IMR-90 (cell line): ENCODE measurements around the gene PALLD. TPM values are rescaled to one million over a fixed set of nuclear protein-coding genes. Genes with fewer than 3 reads are reported as not detected.

Source experiments
- ATAC-seq: fragments of 200-7000 bp; cut with Tn5 transposase; 2 replicates; pipeline ENCODE4 v1.9.1; 2020; ENCODE audit warnings: low read depth, mild to moderate bottlenecking, moderate library complexity
- BruUV-seq: library from RNA; stranded (reverse); fragments of 400-500 nt; replicated peaks from 2 replicates; lab custom pipeline; 2021; lab: Mats Ljungman, UMichigan
- CTCF ChIA-PET: fragments of 300-600 bp; formaldehyde crosslinking; extraction: SDS; loops from one replicate; lab custom pipeline; 2021; ENCODE audit warnings: antibody characterized with exemption; lab: Yijun Ruan, JAX
- POLR2A ChIA-PET: fragments of 300-600 bp; sonication (Branson Sonifier 250); formaldehyde crosslinking; loops from one replicate; lab custom pipeline; 2022; ENCODE audit warnings: antibody characterized with exemption; ENCODE audit not compliant: unreplicated experiment; lab: Charles Lee
- DNase-seq: peaks from one replicate; pipeline ENCODE4 v3.0.0; 2013
- H2AFZ ChIP-seq: replicated peaks from 2 replicates; pipeline ENCODE3; 2013; ENCODE audit warnings: low read length, mild to moderate bottlenecking; ENCODE audit not compliant: poor library complexity
- H2AK5ac ChIP-seq: 2 replicates; pipeline ENCODE4 v1.6.1; 2013; ENCODE audit warnings: low read depth, low read length, inconsistent platforms
- H2AK9ac ChIP-seq: replicated peaks from 2 replicates; pipeline ENCODE3; 2013; ENCODE audit warnings: mild to moderate bottlenecking, low read depth, low read length, moderate library complexity; ENCODE audit not compliant: poor library complexity
- H2BK120ac ChIP-seq: 2 replicates; pipeline ENCODE4 v1.6.1; 2013; ENCODE audit warnings: low read depth, low read length, inconsistent platforms
- H2BK15ac ChIP-seq: 3 replicates; pipeline ENCODE4 v1.6.1; 2013; ENCODE audit warnings: low read depth, low read length, inconsistent platforms
- H2BK20ac ChIP-seq: 2 replicates; pipeline ENCODE4 v1.6.1; 2013; ENCODE audit warnings: low read depth, mild to moderate bottlenecking, inconsistent platforms, low read length, moderate library complexity
- H2BK5ac ChIP-seq: 2 replicates; pipeline ENCODE4 v1.6.1; 2013; ENCODE audit warnings: mild to moderate bottlenecking, low read depth, low read length, inconsistent platforms; ENCODE audit not compliant: poor library complexity, severe bottlenecking
- H3K14ac ChIP-seq: replicated peaks from 2 replicates; pipeline ENCODE4 v1.6.1; 2013; ENCODE audit warnings: low read depth, low read length, inconsistent platforms
- H3K18ac ChIP-seq: 2 replicates; pipeline ENCODE4 v1.6.1; 2013; ENCODE audit warnings: low read depth, low read length, control low read depth
- H3K23ac ChIP-seq: 2 replicates; pipeline ENCODE4 v1.6.1; 2013; ENCODE audit warnings: low read depth, low read length, inconsistent platforms
- H3K27ac ChIP-seq: 2 replicates; pipeline ENCODE4 v1.5.1; 2013; ENCODE audit warnings: mild to moderate bottlenecking, control low read depth, low read length; ENCODE audit not compliant: insufficient read depth
- H3K27me3 ChIP-seq: 2 replicates; pipeline ENCODE4 v1.6.1; 2013; ENCODE audit warnings: low read length; ENCODE audit not compliant: control insufficient read depth, insufficient read depth
- H3K36me3 ChIP-seq: 2 replicates; pipeline ENCODE4 v1.6.1; 2013; ENCODE audit warnings: low read length, mixed read lengths; ENCODE audit not compliant: control insufficient read depth, insufficient read depth
- H3K4ac ChIP-seq: 2 replicates; pipeline ENCODE4 v1.6.1; 2013; ENCODE audit warnings: low read depth, low read length, inconsistent platforms
- H3K4me1 ChIP-seq: 2 replicates; pipeline ENCODE4 v1.6.1; 2013; ENCODE audit warnings: low read length, mixed read lengths; ENCODE audit not compliant: control insufficient read depth, insufficient read depth
- H3K4me2 ChIP-seq: 2 replicates; pipeline ENCODE4 v1.6.1; 2013; ENCODE audit warnings: low read depth, mild to moderate bottlenecking, control low read depth, low read length, moderate library complexity
- H3K4me3 ChIP-seq: 2 replicates; pipeline ENCODE4 v1.5.1; 2013; ENCODE audit warnings: low read depth, mild to moderate bottlenecking, control low read depth, low read length, moderate library complexity; ENCODE audit not compliant: insufficient read depth
- H3K56ac ChIP-seq: 2 replicates; pipeline ENCODE4 v1.6.1; 2013; ENCODE audit warnings: low read length, inconsistent platforms; ENCODE audit not compliant: insufficient read depth; ENCODE audit errors: extremely low read depth
- H3K79me1 ChIP-seq, 2 experiments: 2 replicates each; pipeline ENCODE4 v1.6.1; 2013; ENCODE audit warnings: low read length in 2 of 2, inconsistent platforms in 1 of 2, low read depth in 1 of 2
- H3K9ac ChIP-seq: 2 replicates; pipeline ENCODE4 v1.6.1; 2013; ENCODE audit warnings: low read depth, low read length, control low read depth
- H3K9me1 ChIP-seq: 2 replicates; pipeline ENCODE4 v1.6.1; 2013; ENCODE audit warnings: low read length, inconsistent platforms; ENCODE audit not compliant: insufficient read depth
- H3K9me3 ChIP-seq: 2 replicates; pipeline ENCODE4 v1.6.1; 2013; ENCODE audit warnings: low read length; ENCODE audit not compliant: control insufficient read depth, insufficient read depth
- H4K20me1 ChIP-seq: 2 replicates; pipeline ENCODE4 v1.6.1; 2013; ENCODE audit warnings: low read length, inconsistent platforms; ENCODE audit not compliant: insufficient read depth
- H4K5ac ChIP-seq: 2 replicates; pipeline ENCODE4 v1.6.1; 2013; ENCODE audit warnings: mild to moderate bottlenecking, low read depth, low read length, control low read depth
- H4K8ac ChIP-seq, 2 experiments: 2 replicates each; pipeline ENCODE4 v1.6.1; 2013; ENCODE audit warnings: low read depth in 2 of 2, low read length in 2 of 2, control low read depth in 1 of 2, inconsistent platforms in 1 of 2
- H4K91ac ChIP-seq: 2 replicates; pipeline ENCODE4 v1.6.1; 2013; ENCODE audit warnings: low read depth, low read length, inconsistent platforms; ENCODE audit not compliant: insufficient read depth
- CTCF ChIP-seq: conservative IDR thresholded peaks from 2 replicates; pipeline ENCODE4 v1.5.1; 2012; ENCODE audit warnings: mild to moderate bottlenecking, low read depth, low read length, improper control_type of control experiment
- MAFK ChIP-seq: IDR thresholded peaks from 2 replicates; pipeline ENCODE4 v1.6.1; 2012; ENCODE audit warnings: low read depth, low read length, improper control_type of control experiment
- RFX5 ChIP-seq: IDR thresholded peaks from 2 replicates; pipeline ENCODE4 v1.8.0; 2012; ENCODE audit warnings: low read depth, mild to moderate bottlenecking, low read length, moderate library complexity
- WGBS, 2 experiments: methylation state at CpG; one replicate each; pipeline versions ENCODE4 v1.1.5 to v1.1.7; 2013; ENCODE audit warnings: missing lambda C conversion rate in 2 of 2; ENCODE audit not compliant: insufficient read length in 1 of 2; ENCODE audit errors: extremely low coverage in 2 of 2; 5-methylcytosine and 5-hydroxymethylcytosine counted together
- dilution Hi-C: fragments of 300-500 bp; cut with HindIII; formaldehyde crosslinking; loops from one replicate; pipeline ENCODE4 v1.14.3; 2018; ENCODE audit warnings: low sequenced_read_pairs; ENCODE audit not compliant: unreplicated experiment
- in situ Hi-C: fragments of 300-500 bp; cut with MboI; formaldehyde crosslinking; loops from 3 replicates; pipeline ENCODE4 v1.14.3; 2019; ENCODE audit warnings: low sequenced_read_pairs, inconsistent platforms, mixed read lengths
- intact Hi-C: fragments of 100-400 bp; cut with micrococcal nuclease; formaldehyde crosslinking; loops from 2 replicates; pipeline ENCODE4 v1.10.0; 2022
- polyA plus RNA-seq, 3 experiments: library from polyadenylated mRNA; depleted of rRNA; stranded (reverse); fragments of >200 nt; gene quantifications; 2 replicates each; pipeline ENCODE4 v1.2.3, GENCODE V29; 2012; ENCODE audit warnings: low replicate concordance in 1 of 3
- total RNA-seq: library from RNA; depleted of rRNA; stranded (reverse); fragments of >200 nt; gene quantifications from 2 replicates; pipeline ENCODE4 v1.2.3, GENCODE V29; 2012

PALLD gene
- total and polyA plus RNA-seq, 2 of the 4 experiments (the other 2 are of a cell fraction) = 91.0 to 91.9 TPM

- Histone ChIP-seq H3K79me1 (no peaks in the 10 kb centered on the region), H2BK5ac (peak overlapping the region; percentile 24), H3K4me3 (no peak overlapping the region), H4K91ac (peak overlapping the region; percentile 59), H4K5ac (peak overlapping the region; percentile 47; the same call in 1 of the 2 replicates), H3K9ac (no peak overlapping the region), H2BK15ac (peak overlapping the region; percentile 17; the same call in 1 of the 3 replicates), H3K4me1 (peaks cover 15% of the 10 kb centered on the region), H3K23ac (no peak overlapping the region; the same call in 1 of the 2 replicates), H2BK120ac (peak overlapping the region; percentile 38), H2BK20ac (peak overlapping the region; percentile 30), H4K20me1 (no peaks in the 10 kb centered on the region), H4K8ac (peak overlapping the region in 1 of 2 experiments; percentile 32; a peak in 3 of 4 replicates), H3K4ac (peak overlapping the region; percentile 31; the same call in 1 of the 2 replicates), H2AK5ac (peak overlapping the region; percentile 77; the same call in 1 of the 2 replicates), H2AK9ac (no peak overlapping the region), H3K14ac (peak overlapping the region; percentile 59), H3K9me3 (no peaks in the 10 kb centered on the region), H3K56ac (no peak overlapping the region), H3K27me3 (no peaks in the 10 kb centered on the region), H3K9me1 (peaks cover 10% of the 10 kb centered on the region; the same call in 1 of the 2 replicates), H3K36me3 (no peaks in the 10 kb centered on the region), H3K27ac (no peak overlapping the region), H3K4me2 (no peak overlapping the region), H2AFZ (no peak overlapping the region), H3K18ac (peak overlapping the region; percentile 57; the same call in 1 of the 2 replicates)
- in situ Hi-C loops (no loop called here), dilution Hi-C loops (no loop called here), intact Hi-C loops (no loop called here)
- ATAC-seq (no peak; the same call in 1 of the 2 replicates), DNase-seq (peak; percentile 56)
- TF ChIP-seq CTCF (no peak), RFX5 (peak; percentile 34; the same call in 1 of the 2 replicates), MAFK (peak; percentile 66)
- no TSS peak for BruUV-seq
- ChIA-PET POLR2A (interaction anchor here (0.6 kb wide), 1 partner anchor 195 kb away, joined by 14 read pairs; no protein-coding TSS in a partner anchor), CTCF (interaction anchor here (0.6 kb wide), 1 partner anchor 240 kb away, joined by 3 read pairs; no protein-coding TSS in a partner anchor)
- no CpG with 5 or more reads among the region's 4 CpGs for WGBS, 2 experiments
These were observed 226.7 kb downstream of the PALLD start for GRCh38 chr4:168723569-168723968.
